Spinal cord (tissue), 10 donors: ENCODE results near the gene UBE2V1. TPM values are rescaled to one million over a fixed set of nuclear protein-coding genes. Genes with fewer than 3 reads are reported as not detected.

Source experiments
- DNase-seq, 6 donors: peaks; one replicate each; pipeline versions ENCODE4 v3.0.0 to v3.0.0-alpha.2; 2013 to 2015; ENCODE audit warnings: low spot score in 6 of 6, low read depth in 4 of 6
- H3K27ac ChIP-seq: one replicate; pipeline ENCODE4 v1.5.1; 2013; ENCODE audit warnings: low read depth, low read length, control low read depth
- H3K27me3 ChIP-seq: one replicate; pipeline ENCODE4 v1.6.1; 2013; ENCODE audit warnings: low read length; ENCODE audit not compliant: control insufficient read depth, insufficient read depth
- H3K36me3 ChIP-seq: one replicate; pipeline ENCODE4 v1.6.1; 2013; ENCODE audit warnings: low read length; ENCODE audit not compliant: control insufficient read depth, insufficient read depth
- H3K4me1 ChIP-seq: one replicate; pipeline ENCODE4 v1.6.1; 2013; ENCODE audit warnings: low read length; ENCODE audit not compliant: control insufficient read depth, insufficient read depth
- H3K4me3 ChIP-seq: one replicate; pipeline ENCODE4 v1.5.1; 2013; ENCODE audit warnings: low read depth, low read length, control low read depth
- H3K9me3 ChIP-seq: one replicate; pipeline ENCODE4 v1.6.1; 2013; ENCODE audit warnings: low read length; ENCODE audit not compliant: control insufficient read depth, insufficient read depth
- WGBS: methylation state at CpG from one replicate; pipeline ENCODE4 v1.1.5; 2013; ENCODE audit warnings: missing lambda C conversion rate; ENCODE audit not compliant: insufficient coverage; 5-methylcytosine and 5-hydroxymethylcytosine counted together
- polyA plus RNA-seq, 2 donors: library from polyadenylated mRNA; unstranded; fragments of 120-200 nt; gene quantifications; one replicate each; pipeline ENCODE4 v1.2.1, GENCODE V29; 2013; ENCODE audit not compliant: insufficient read length in 2 of 2
- total RNA-seq, 2 donors: library from RNA; depleted of rRNA in 1 of 2; stranded (reverse); fragments of 120-200 nt in 1 of 2; fragments of >200 nt in 1 of 2; gene quantifications; one replicate each; pipeline versions ENCODE4 v1.2.3 to v1.2.4, GENCODE V29; 2013 to 2014
- donor health status: healthy.

UBE2V1 gene
- total and polyA plus RNA-seq, 4 donors = 47.8 to 174 (median 111) TPM

GRCh38 chr20:50129662-50130355, 16.9 kb upstream of the UBE2V1 start:
- Histone ChIP-seq H3K4me3 (no peak overlapping the region), H3K9me3 (no peaks in the 10 kb centered on the region), H3K36me3 (peaks cover 70% of the 10 kb centered on the region), H3K27ac (no peak overlapping the region), H3K4me1 (peaks cover 4% of the 10 kb centered on the region), H3K27me3 (no peaks in the 10 kb centered on the region)
- 91% methylated on average over 10 of the region's 13 CpGs for WGBS
- no peak for DNase-seq

- Histone ChIP-seq H3K27me3 (no peaks in the 10 kb centered on the region), H3K9me3 (no peaks in the 10 kb centered on the region), H3K4me1 (peaks cover 4% of the 10 kb centered on the region), H3K27ac (no peak overlapping the region), H3K4me3 (no peak overlapping the region), H3K36me3 (peaks cover 74% of the 10 kb centered on the region)
- no peak for DNase-seq
- 97% methylated on average over 8 of the region's 8 CpGs for WGBS
Observed at GRCh38 chr20:50128520-50128905, 15.6 kb upstream of the UBE2V1 start.

- H3K27me3 ChIP-seq = no peaks in the 10 kb centered on the region
- H3K36me3 ChIP-seq = peaks cover 74% of the 10 kb centered on the region
- H3K4me3 ChIP-seq = no peak overlapping the region
- 94% methylated on average over 22 of the region's 28 CpGs for WGBS
- H3K27ac ChIP-seq = no peak overlapping the region
- no peaks in the 10 kb centered on the region for H3K9me3 ChIP-seq
- peaks cover under 1% of the 10 kb centered on the region for H3K4me1 ChIP-seq
- DNase-seq = no peak
Observed at GRCh38 chr20:50127587-50128519, 14.9 kb upstream of the UBE2V1 start.

- Histone ChIP-seq H3K9me3 (no peaks in the 10 kb centered on the region), H3K27ac (no peak overlapping the region), H3K36me3 (peaks cover 71% of the 10 kb centered on the region), H3K27me3 (no peaks in the 10 kb centered on the region), H3K4me1 (no peaks in the 10 kb centered on the region), H3K4me3 (no peak overlapping the region)
- DNase-seq = no peak
- 81% methylated on average over 4 of the region's 4 CpGs for WGBS
Observed at GRCh38 chr20:50126662-50127061, 13.7 kb upstream of the UBE2V1 start.

- WGBS = 100% methylated on average over 1 of the region's 3 CpGs
- no peaks in the 10 kb centered on the region for H3K27me3 ChIP-seq
- no peak overlapping the region for H3K27ac ChIP-seq
- H3K9me3 ChIP-seq = no peaks in the 10 kb centered on the region
- peaks cover 69% of the 10 kb centered on the region for H3K36me3 ChIP-seq
- H3K4me1 ChIP-seq = peaks cover 5% of the 10 kb centered on the region
- H3K4me3 ChIP-seq = no peak overlapping the region
- no peak for DNase-seq
Observed at GRCh38 chr20:50125279-50125678, 12.3 kb upstream of the UBE2V1 start.

GRCh38 chr20:50124496-50124895, 11.5 kb upstream of the UBE2V1 start:
- WGBS = 90% methylated on average over 7 of the region's 9 CpGs

GRCh38 chr20:50123418-50123817, 10.5 kb upstream of the UBE2V1 start:
- 92% methylated on average over 7 of the region's 7 CpGs for WGBS
- H3K27ac ChIP-seq = no peak overlapping the region

More at GRCh38 chr20:50124496-50124895, 11.5 kb upstream of the UBE2V1 start:
- no peak for DNase-seq
- no peak overlapping the region for H3K4me3 ChIP-seq
- H3K36me3 ChIP-seq = peaks cover 61% of the 10 kb centered on the region
- H3K27me3 ChIP-seq = no peaks in the 10 kb centered on the region
- H3K4me1 ChIP-seq = peaks cover 5% of the 10 kb centered on the region
- H3K9me3 ChIP-seq = no peaks in the 10 kb centered on the region
- no peak overlapping the region for H3K27ac ChIP-seq

GRCh38 chr20:50122763-50123162, 9.8 kb upstream of the UBE2V1 start:
- no peaks in the 10 kb centered on the region for H3K9me3 ChIP-seq
- H3K27ac ChIP-seq = no peak overlapping the region
- DNase-seq = no peak
- H3K36me3 ChIP-seq = peaks cover 44% of the 10 kb centered on the region
- no peaks in the 10 kb centered on the region for H3K27me3 ChIP-seq
- H3K4me1 ChIP-seq = peaks cover 5% of the 10 kb centered on the region
- no peak overlapping the region for H3K4me3 ChIP-seq
- WGBS = 100% methylated on average over 2 of the region's 4 CpGs

More at GRCh38 chr20:50123418-50123817, 10.5 kb upstream of the UBE2V1 start:
- Histone ChIP-seq H3K4me1 (peaks cover 5% of the 10 kb centered on the region), H3K36me3 (peaks cover 51% of the 10 kb centered on the region), H3K9me3 (no peaks in the 10 kb centered on the region), H3K4me3 (no peak overlapping the region), H3K27me3 (no peaks in the 10 kb centered on the region)
- DNase-seq = no peak

- Histone ChIP-seq H3K4me1 (peaks cover 5% of the 10 kb centered on the region), H3K27ac (no peak overlapping the region), H3K9me3 (no peaks in the 10 kb centered on the region), H3K36me3 (peaks cover 35% of the 10 kb centered on the region), H3K27me3 (no peaks in the 10 kb centered on the region), H3K4me3 (no peak overlapping the region)
- WGBS = 74% methylated on average over 2 of the region's 4 CpGs
- DNase-seq = no peak
Observed at GRCh38 chr20:50121858-50122271, 8.9 kb upstream of the UBE2V1 start.
